HepG2 (cell line): ENCODE data around the gene GGTLC3. TPM values are rescaled to one million over a fixed set of nuclear protein-coding genes. Genes with fewer than 3 reads are reported as not detected.
"Not testable (repeated sequence)": the region's sequence is repeated elsewhere in the genome, so short reads cannot be mapped to it uniquely, and the experiment has no call there.

ENCODE experiments used
- ATAC-seq: fragments of 200-7000 bp; cut with Tn5 transposase; 3 replicates; pipeline ENCODE4 v1.9.1; 2020; ENCODE audit warnings: mild to moderate bottlenecking, moderate library complexity
- BruUV-seq: library from RNA; stranded (reverse); fragments of 400-500 nt; replicated peaks from 2 replicates; lab custom pipeline; 2021; lab: Mats Ljungman, UMichigan
- CTCF ChIA-PET: fragments of 300-600 bp; formaldehyde crosslinking; extraction: SDS; loops from one replicate; lab custom pipeline; 2021; ENCODE audit warnings: low total read pairs, inconsistent platforms, low intra/inter-chr PET ratio; lab: Yijun Ruan, JAX
- POLR2A ChIA-PET: fragments of 350-600 bp; sonication (Branson Sonifier 250); formaldehyde crosslinking; loops from one replicate; lab custom pipeline; 2020; ENCODE audit warnings: antibody characterized with exemption, inconsistent platforms; lab: Yijun Ruan, JAX
- DNase-seq: peaks from one replicate; pipeline ENCODE4 v3.0.0-alpha.2; 2015; ENCODE audit warnings: low spot score
- FAIRE-seq: peaks from 3 replicates; lab custom pipeline; 2011; peaks lifted over from hg19 to GRCh38; lab: Jason Lieb, UNC
- H2AFZ ChIP-seq: one replicate; pipeline ENCODE4 v1.6.1; 2011; ENCODE audit warnings: low read length, inconsistent platforms
- H3K27ac ChIP-seq: fragments of 300-600 bp; 3 replicates; pipeline ENCODE4 v1.8.0; 2011; ENCODE audit warnings: mixed run types, mild to moderate bottlenecking, mixed read lengths, low read length, inconsistent platforms; ENCODE audit not compliant: insufficient read depth; ENCODE audit errors: extremely low read length
- H3K27me3 ChIP-seq, 2 experiments: fragments of 200-600 bp in 1 of 2; 2 replicates in 1 of 2; 3 replicates in 1 of 2; pipeline versions ENCODE4 v1.6.0 to v1.8.0; 2011; ENCODE audit warnings: low read length in 2 of 2, mild to moderate bottlenecking in 2 of 2, moderate library complexity in 2 of 2, inconsistent platforms in 1 of 2; ENCODE audit not compliant: insufficient read depth in 2 of 2, control insufficient read depth in 1 of 2
- H3K36me3 ChIP-seq, 2 experiments: fragments of 200-600 bp in 1 of 2; replicated peaks in 1 of 2; 2 replicates in 1 of 2; 3 replicates in 1 of 2; pipeline versions ENCODE4 v1.5.1 to v1.8.0; 2011; ENCODE audit warnings: low read length in 2 of 2, inconsistent platforms in 1 of 2; ENCODE audit not compliant: insufficient read depth in 2 of 2, control insufficient read depth in 1 of 2
- H3K4me1 ChIP-seq: 2 replicates; pipeline ENCODE4 v1.5.1; 2012; ENCODE audit warnings: low read length, inconsistent platforms; ENCODE audit not compliant: insufficient read depth
- H3K4me2 ChIP-seq: 2 replicates; pipeline ENCODE4 v1.6.0; 2011; ENCODE audit warnings: low read depth, low read length, inconsistent platforms
- H3K4me3 ChIP-seq, 3 experiments: fragments of 200-600 bp in 1 of 3; sonication (generic), shearing (Covaris generic) in 1 of 3; replicated peaks in 1 of 3; 2 replicates each; pipeline ENCODE4 v1.5.1; 2011 to 2016; ENCODE audit warnings: low read length in 3 of 3, inconsistent platforms in 2 of 3, low read depth in 2 of 3, mild to moderate bottlenecking in 2 of 3, control low read depth in 1 of 3, mixed read lengths in 1 of 3; ENCODE audit not compliant: insufficient read depth in 1 of 3
- H3K79me2 ChIP-seq: one replicate; pipeline ENCODE4 v1.6.1; 2011; ENCODE audit warnings: low read length, inconsistent platforms; ENCODE audit not compliant: insufficient read depth
- H3K9ac ChIP-seq: 2 replicates; pipeline ENCODE4 v1.6.0; 2011; ENCODE audit warnings: mild to moderate bottlenecking, low read depth, low read length, inconsistent platforms; ENCODE audit not compliant: insufficient read depth
- H3K9me3 ChIP-seq: 2 replicates; pipeline ENCODE4 v1.5.1; 2012; ENCODE audit warnings: mild to moderate bottlenecking, low read length
- H4K20me1 ChIP-seq: 2 replicates; pipeline ENCODE4 v1.6.0; 2011; ENCODE audit warnings: inconsistent platforms, mild to moderate bottlenecking, low read length, moderate library complexity; ENCODE audit not compliant: insufficient read depth
- WGBS: methylation state at CpG from one replicate; pipeline ENCODE4 v1.1.6; 2017; ENCODE audit warnings: low lambda C conversion rate; 5-methylcytosine and 5-hydroxymethylcytosine counted together
- in situ Hi-C: cut with HindIII; loops from 2 replicates; pipeline ENCODE4 v1.10.0; 2017; ENCODE audit warnings: low pct_unique_long_range_greater_than_20kb; ENCODE audit not compliant: extremely low pct_ligation_motif_present
- intact Hi-C: fragments of 100-400 bp; cut with micrococcal nuclease; formaldehyde crosslinking; loops from one replicate; pipeline ENCODE4 v1.10.0; 2022; ENCODE audit not compliant: unreplicated experiment
- polyA plus RNA-seq, 8 experiments: library from polyadenylated mRNA; depleted of rRNA in 3 of 8; stranded (reverse) in 7 of 8; unstranded in 1 of 8; fragments of >200 nt; fragmentation: Illumina TruSeq in 4 of 8; extraction: Trizol in 4 of 8; gene quantifications; 2 replicates each; pipeline versions ENCODE4 v1.2.1 to v1.2.3, GENCODE V29; 2011 to 2016; ENCODE audit warnings: low read depth in 4 of 8, missing spikeins in 1 of 8, mixed read lengths in 1 of 8; ENCODE audit not compliant: insufficient read depth in 1 of 8
- total RNA-seq, 5 experiments: library from RNA; depleted of rRNA; stranded (reverse); fragments of >200 nt; fragmentation: Illumina TruSeq; extraction: Trizol; gene quantifications; 2 replicates each; pipeline ENCODE4 v1.2.3, GENCODE V29; 2016; ENCODE audit warnings: low read depth in 1 of 5

GGTLC3 gene
- total and polyA plus RNA-seq, 2 of the 13 experiments (the other 11 are each of a cell fraction or from before 2014, with no cell fraction given): 0.12 TPM; not detected in 1

GRCh38 chr22:18558516-18558915, 40.6 kb upstream of the GGTLC3 start:
- in situ Hi-C loops, intact Hi-C loops, POLR2A ChIA-PET, H3K4me3 ChIP-seq, H4K20me1 ChIP-seq, FAIRE-seq, DNase-seq, H3K9me3 ChIP-seq, H3K4me1 ChIP-seq, H3K4me2 ChIP-seq, H2AFZ ChIP-seq, H3K27me3 ChIP-seq, H3K27ac ChIP-seq, CTCF ChIA-PET, H3K36me3 ChIP-seq, H3K9ac ChIP-seq, H3K79me2 ChIP-seq: not testable (repeated sequence)
- TSS peak; percentile 35 for BruUV-seq
- WGBS: no CpG with 5 or more reads among the region's 4 CpGs
- peak; percentile 77 for ATAC-seq

DNA sequence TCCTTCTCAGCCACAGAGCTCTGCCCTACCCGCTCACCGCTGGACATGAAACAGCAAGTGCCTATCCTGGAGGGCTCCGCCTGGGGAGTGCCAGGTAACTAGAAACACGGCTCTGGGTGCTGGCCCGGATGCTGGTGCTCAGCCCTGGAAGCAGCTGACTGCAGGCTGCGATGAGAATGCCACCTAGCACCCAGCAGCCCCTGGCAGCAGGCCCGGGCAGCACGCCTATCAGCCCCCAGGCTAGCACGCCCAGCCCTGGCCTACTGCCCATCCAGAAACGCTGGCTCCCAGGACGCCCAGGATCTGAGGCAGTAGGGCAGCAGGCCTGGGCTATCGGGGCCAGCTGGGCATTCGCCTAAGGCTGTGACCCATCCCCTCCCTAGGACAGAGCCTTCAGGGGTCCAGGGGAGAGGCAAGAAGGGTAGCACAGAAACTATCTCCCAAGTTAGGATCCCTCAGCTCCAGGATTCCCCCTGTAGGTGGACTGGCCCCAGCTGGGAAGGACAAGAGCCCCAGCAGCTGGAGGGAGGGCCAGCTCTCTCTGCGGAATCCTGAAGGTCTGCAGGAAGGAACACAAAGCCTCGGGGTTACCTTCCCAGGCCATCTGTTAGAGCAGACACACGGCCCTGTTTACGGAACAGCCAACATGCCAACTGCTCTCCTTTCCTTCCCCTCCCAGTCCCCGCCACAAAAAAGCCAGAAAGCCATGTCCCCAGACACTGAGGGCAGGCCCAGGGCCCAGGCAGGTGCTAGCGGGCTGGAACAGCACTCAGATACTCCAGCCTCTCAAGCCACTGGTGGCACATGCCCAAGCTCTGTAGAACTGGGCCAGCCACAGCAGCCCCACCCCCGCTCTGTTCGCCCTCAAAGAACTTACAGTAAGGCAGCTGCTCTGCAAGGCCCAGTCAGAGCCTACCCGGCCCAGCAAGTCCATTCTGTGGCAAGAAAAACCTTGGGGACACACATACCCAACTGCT, 36.6 kb upstream of the GGTLC3 start:
- H3K79me2 ChIP-seq, in situ Hi-C loops, H3K9me3 ChIP-seq, H3K27me3 ChIP-seq, H2AFZ ChIP-seq, H3K27ac ChIP-seq, H4K20me1 ChIP-seq, H3K36me3 ChIP-seq, ATAC-seq, H3K4me1 ChIP-seq, FAIRE-seq, CTCF ChIA-PET, DNase-seq, H3K9ac ChIP-seq, H3K4me3 ChIP-seq, POLR2A ChIA-PET, BruUV-seq, H3K4me2 ChIP-seq, intact Hi-C loops: not testable (repeated sequence)
- WGBS: no CpG with 5 or more reads among the region's 22 CpGs

GRCh38 chr22:18552839-18553597, 35.1 kb upstream of the GGTLC3 start:
- DNase-seq, H3K4me1 ChIP-seq, H3K27me3 ChIP-seq, H3K9me3 ChIP-seq, H3K9ac ChIP-seq, FAIRE-seq, H3K36me3 ChIP-seq, H3K79me2 ChIP-seq, H3K4me3 ChIP-seq, H2AFZ ChIP-seq, in situ Hi-C loops, H3K27ac ChIP-seq, intact Hi-C loops, BruUV-seq, POLR2A ChIA-PET, H3K4me2 ChIP-seq, H4K20me1 ChIP-seq, CTCF ChIA-PET: not testable (repeated sequence)
- peak; percentile 4; the same call in 2 of the 3 replicates for ATAC-seq
- 94% methylated on average over 2 of the region's 19 CpGs for WGBS

- POLR2A ChIA-PET, H3K36me3 ChIP-seq, H4K20me1 ChIP-seq, in situ Hi-C loops, H3K4me2 ChIP-seq, H3K4me3 ChIP-seq, H2AFZ ChIP-seq, intact Hi-C loops, H3K79me2 ChIP-seq, CTCF ChIA-PET, H3K9me3 ChIP-seq, H3K4me1 ChIP-seq, DNase-seq, H3K9ac ChIP-seq, H3K27me3 ChIP-seq, FAIRE-seq, H3K27ac ChIP-seq, ATAC-seq: not testable (repeated sequence)
- TSS peak; percentile 46 for BruUV-seq
- 94% methylated on average over 3 of the region's 7 CpGs for WGBS
Measured at GRCh38 chr22:18551046-18551445, 33.1 kb upstream of the GGTLC3 start.
